HepG2 (cell line): ENCODE measurements around the gene ACER3. TPM values are rescaled to one million over a fixed set of nuclear protein-coding genes. Genes with fewer than 3 reads are reported as not detected.
A peak's percentile ranks its signal among the peaks of the same experiment; 100 is the strongest.

Source experiments
- BHLHE40 ChIP-seq: IDR thresholded peaks from 2 replicates; pipeline ENCODE4 v1.6.1; 2011; ENCODE audit warnings: low read length, improper control_type of control experiment
- FIP1L1 ChIP-seq: fragments of 200-400 bp; formaldehyde crosslinking; IDR thresholded peaks from 2 replicates; pipeline ENCODE4 v1.6.1; 2018; ENCODE audit warnings: low read depth, mild to moderate bottlenecking, low read length, moderate library complexity, borderline replicate concordance; ENCODE audit not compliant: insufficient read depth
- GABPA ChIP-seq, 2 experiments: IDR thresholded peaks; 2 replicates each; pipeline ENCODE4 v1.6.1; 2011 to 2016; ENCODE audit warnings: low read depth in 2 of 2, low read length in 1 of 2, missing biosample characterization in 1 of 2, missing genetic modification characterization in 1 of 2
- GPN1 ChIP-seq: sonication (generic); formaldehyde crosslinking; IDR thresholded peaks from 2 replicates; pipeline ENCODE4 v1.5.1; 2020; ENCODE audit warnings: missing genetic modification reagents, borderline replicate concordance
- HOXA5 ChIP-seq: sonication (generic); formaldehyde crosslinking; IDR thresholded peaks from 2 replicates; pipeline ENCODE4 v1.4.0; 2020; ENCODE audit warnings: missing genetic modification reagents
- PRPF4 ChIP-seq: fragments of 200-400 bp; formaldehyde crosslinking; IDR thresholded peaks from 2 replicates; pipeline ENCODE4 v1.6.1; 2016; ENCODE audit warnings: low read length, low read depth; ENCODE audit not compliant: poor library complexity, severe bottlenecking
- RFXANK ChIP-seq: IDR thresholded peaks from 2 replicates; pipeline ENCODE4 v1.6.1; 2016
- SAP130 ChIP-seq: IDR thresholded peaks from 2 replicates; pipeline ENCODE4 v1.6.1; 2016; ENCODE audit warnings: low read depth
- ZNF501 ChIP-seq: sonication (generic); formaldehyde crosslinking; IDR thresholded peaks from 2 replicates; pipeline ENCODE4 v1.5.1; 2020; ENCODE audit warnings: mild to moderate bottlenecking, moderate library complexity, missing genetic modification reagents
- ZNF615 ChIP-seq: sonication (generic); formaldehyde crosslinking; IDR thresholded peaks from 2 replicates; pipeline ENCODE4 v1.5.0; 2020; ENCODE audit warnings: mild to moderate bottlenecking, missing genetic modification reagents, borderline replicate concordance
- polyA plus RNA-seq, 8 experiments: library from polyadenylated mRNA; depleted of rRNA in 3 of 8; stranded (reverse) in 7 of 8; unstranded in 1 of 8; fragments of >200 nt; fragmentation: Illumina TruSeq in 4 of 8; extraction: Trizol in 4 of 8; gene quantifications; 2 replicates each; pipeline versions ENCODE4 v1.2.1 to v1.2.3, GENCODE V29; 2011 to 2016; ENCODE audit warnings: low read depth in 4 of 8, missing spikeins in 1 of 8, mixed read lengths in 1 of 8; ENCODE audit not compliant: insufficient read depth in 1 of 8
- total RNA-seq, 5 experiments: library from RNA; depleted of rRNA; stranded (reverse); fragments of >200 nt; fragmentation: Illumina TruSeq; extraction: Trizol; gene quantifications; 2 replicates each; pipeline ENCODE4 v1.2.3, GENCODE V29; 2016; ENCODE audit warnings: low read depth in 1 of 5
- TF ChIP-seq, protein P1 (sequence below): sonication (generic); formaldehyde crosslinking; IDR thresholded peaks from 2 replicates; pipeline ENCODE4 v1.9.0; 2021; ENCODE audit warnings: missing genetic modification reagents, borderline replicate concordance
- TF ChIP-seq, protein P2 (sequence below): sonication (generic); IDR thresholded peaks from 2 replicates; pipeline ENCODE4 v1.6.1; 2016; ENCODE audit warnings: low read depth, borderline replicate concordance
- TF ChIP-seq, protein P3 (sequence below): sonication (generic); formaldehyde crosslinking; IDR thresholded peaks from 2 replicates; pipeline ENCODE4 v1.5.1; 2020; ENCODE audit warnings: mild to moderate bottlenecking, missing genetic modification reagents, borderline replicate concordance
- TF ChIP-seq, protein P4 (sequence below): sonication (generic); formaldehyde crosslinking; IDR thresholded peaks from 2 replicates; pipeline ENCODE4 v1.8.0; 2022; ENCODE audit warnings: mild to moderate bottlenecking, missing genetic modification reagents, borderline replicate concordance
- TF ChIP-seq, protein P5 (sequence below): sonication (generic); formaldehyde crosslinking; IDR thresholded peaks from 2 replicates; pipeline ENCODE4 v1.4.0; 2020; ENCODE audit warnings: missing genetic modification reagents

The ACER3 gene
- total and polyA plus RNA-seq, 2 of the 13 experiments (the other 11 are each of a cell fraction or from before 2014, with no cell fraction given): 6.0 to 9.8 TPM

DNA sequence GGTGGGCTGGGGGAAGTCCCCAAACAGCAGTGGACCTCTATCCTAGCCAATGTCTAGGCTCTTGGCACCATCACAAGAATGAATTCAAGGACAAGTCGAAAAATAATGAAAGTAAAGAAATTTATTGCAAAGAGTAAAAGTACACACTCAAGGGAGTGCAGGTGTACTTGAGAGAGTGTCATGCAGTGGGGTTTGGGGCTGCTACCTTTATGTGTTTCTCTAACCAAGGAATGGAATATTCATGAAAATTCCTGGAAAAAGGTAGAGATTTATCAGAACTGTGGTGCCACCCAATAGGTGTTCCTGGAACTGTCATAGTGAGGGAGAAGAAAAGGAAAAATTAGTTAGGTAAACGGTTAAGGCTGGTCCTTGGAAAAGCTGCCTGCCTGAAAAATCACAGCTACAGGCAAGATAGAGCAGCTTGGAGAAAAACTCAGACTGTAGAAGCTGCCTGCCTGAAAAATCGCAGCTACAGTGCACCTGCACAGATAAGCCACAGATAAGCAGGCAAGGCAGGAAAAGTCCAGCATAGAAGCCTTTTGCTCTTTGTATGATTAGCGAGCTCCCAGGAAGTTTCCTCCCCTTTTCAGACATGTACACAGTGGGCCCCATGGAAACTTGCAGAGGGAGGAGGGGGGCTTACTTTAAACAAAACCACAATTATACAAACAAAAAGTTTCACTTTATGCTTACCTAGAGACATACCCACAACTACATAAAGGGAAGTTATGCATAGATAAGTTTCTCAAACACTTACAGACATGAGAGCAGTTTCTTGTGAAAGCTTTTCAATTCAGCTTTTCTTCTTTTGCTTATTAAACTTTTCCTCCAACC lies 102.1 kb downstream of the ACER3 start (continued):
- TF ChIP-seq FIP1L1 (no peak), ZNF615 (CRISPR knock-in tag) (no peak), HOXA5 (CRISPR knock-in tag) (no peak), GABPA (IDR thresholded peaks at IDR 0.05; ENCODE audit: low read depth, low read length) (no peak), GABPA (CRISPR knock-in tag; IDR thresholded peaks at IDR 0.05; ENCODE audit: low read depth) (peak; percentile 48; the same call in 1 of the 2 replicates), GPN1 (no peak), RFXANK (no peak), PRPF4 (no peak), SAP130 (CRISPR knock-in tag) (peak; percentile 71), BHLHE40 (peak; percentile 24; the same call in 1 of the 2 replicates), ZNF501 (no peak)
- TF ChIP-seq, protein P1, sequence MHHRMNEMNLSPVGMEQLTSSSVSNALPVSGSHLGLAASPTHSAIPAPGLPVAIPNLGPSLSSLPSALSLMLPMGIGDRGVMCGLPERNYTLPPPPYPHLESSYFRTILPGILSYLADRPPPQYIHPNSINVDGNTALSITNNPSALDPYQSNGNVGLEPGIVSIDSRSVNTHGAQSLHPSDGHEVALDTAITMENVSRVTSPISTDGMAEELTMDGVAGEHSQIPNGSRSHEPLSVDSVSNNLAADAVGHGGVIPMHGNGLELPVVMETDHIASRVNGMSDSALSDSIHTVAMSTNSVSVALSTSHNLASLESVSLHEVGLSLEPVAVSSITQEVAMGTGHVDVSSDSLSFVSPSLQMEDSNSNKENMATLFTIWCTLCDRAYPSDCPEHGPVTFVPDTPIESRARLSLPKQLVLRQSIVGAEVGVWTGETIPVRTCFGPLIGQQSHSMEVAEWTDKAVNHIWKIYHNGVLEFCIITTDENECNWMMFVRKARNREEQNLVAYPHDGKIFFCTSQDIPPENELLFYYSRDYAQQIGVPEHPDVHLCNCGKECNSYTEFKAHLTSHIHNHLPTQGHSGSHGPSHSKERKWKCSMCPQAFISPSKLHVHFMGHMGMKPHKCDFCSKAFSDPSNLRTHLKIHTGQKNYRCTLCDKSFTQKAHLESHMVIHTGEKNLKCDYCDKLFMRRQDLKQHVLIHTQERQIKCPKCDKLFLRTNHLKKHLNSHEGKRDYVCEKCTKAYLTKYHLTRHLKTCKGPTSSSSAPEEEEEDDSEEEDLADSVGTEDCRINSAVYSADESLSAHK: no peak
- TF ChIP-seq, protein P2, sequence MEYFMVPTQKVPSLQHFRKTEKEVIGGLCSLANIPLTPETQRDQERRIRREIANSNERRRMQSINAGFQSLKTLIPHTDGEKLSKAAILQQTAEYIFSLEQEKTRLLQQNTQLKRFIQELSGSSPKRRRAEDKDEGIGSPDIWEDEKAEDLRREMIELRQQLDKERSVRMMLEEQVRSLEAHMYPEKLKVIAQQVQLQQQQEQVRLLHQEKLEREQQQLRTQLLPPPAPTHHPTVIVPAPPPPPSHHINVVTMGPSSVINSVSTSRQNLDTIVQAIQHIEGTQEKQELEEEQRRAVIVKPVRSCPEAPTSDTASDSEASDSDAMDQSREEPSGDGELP: no peak
- TF ChIP-seq, protein P3, sequence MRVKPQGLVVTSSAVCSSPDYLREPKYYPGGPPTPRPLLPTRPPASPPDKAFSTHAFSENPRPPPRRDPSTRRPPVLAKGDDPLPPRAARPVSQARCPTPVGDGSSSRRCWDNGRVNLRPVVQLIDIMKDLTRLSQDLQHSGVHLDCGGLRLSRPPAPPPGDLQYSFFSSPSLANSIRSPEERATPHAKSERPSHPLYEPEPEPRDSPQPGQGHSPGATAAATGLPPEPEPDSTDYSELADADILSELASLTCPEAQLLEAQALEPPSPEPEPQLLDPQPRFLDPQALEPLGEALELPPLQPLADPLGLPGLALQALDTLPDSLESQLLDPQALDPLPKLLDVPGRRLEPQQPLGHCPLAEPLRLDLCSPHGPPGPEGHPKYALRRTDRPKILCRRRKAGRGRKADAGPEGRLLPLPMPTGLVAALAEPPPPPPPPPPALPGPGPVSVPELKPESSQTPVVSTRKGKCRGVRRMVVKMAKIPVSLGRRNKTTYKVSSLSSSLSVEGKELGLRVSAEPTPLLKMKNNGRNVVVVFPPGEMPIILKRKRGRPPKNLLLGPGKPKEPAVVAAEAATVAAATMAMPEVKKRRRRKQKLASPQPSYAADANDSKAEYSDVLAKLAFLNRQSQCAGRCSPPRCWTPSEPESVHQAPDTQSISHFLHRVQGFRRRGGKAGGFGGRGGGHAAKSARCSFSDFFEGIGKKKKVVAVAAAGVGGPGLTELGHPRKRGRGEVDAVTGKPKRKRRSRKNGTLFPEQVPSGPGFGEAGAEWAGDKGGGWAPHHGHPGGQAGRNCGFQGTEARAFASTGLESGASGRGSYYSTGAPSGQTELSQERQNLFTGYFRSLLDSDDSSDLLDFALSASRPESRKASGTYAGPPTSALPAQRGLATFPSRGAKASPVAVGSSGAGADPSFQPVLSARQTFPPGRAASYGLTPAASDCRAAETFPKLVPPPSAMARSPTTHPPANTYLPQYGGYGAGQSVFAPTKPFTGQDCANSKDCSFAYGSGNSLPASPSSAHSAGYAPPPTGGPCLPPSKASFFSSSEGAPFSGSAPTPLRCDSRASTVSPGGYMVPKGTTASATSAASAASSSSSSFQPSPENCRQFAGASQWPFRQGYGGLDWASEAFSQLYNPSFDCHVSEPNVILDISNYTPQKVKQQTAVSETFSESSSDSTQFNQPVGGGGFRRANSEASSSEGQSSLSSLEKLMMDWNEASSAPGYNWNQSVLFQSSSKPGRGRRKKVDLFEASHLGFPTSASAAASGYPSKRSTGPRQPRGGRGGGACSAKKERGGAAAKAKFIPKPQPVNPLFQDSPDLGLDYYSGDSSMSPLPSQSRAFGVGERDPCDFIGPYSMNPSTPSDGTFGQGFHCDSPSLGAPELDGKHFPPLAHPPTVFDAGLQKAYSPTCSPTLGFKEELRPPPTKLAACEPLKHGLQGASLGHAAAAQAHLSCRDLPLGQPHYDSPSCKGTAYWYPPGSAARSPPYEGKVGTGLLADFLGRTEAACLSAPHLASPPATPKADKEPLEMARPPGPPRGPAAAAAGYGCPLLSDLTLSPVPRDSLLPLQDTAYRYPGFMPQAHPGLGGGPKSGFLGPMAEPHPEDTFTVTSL (CRISPR knock-in tag): peak; percentile 83; the same call in 1 of the 2 replicates
- TF ChIP-seq, protein P4, sequence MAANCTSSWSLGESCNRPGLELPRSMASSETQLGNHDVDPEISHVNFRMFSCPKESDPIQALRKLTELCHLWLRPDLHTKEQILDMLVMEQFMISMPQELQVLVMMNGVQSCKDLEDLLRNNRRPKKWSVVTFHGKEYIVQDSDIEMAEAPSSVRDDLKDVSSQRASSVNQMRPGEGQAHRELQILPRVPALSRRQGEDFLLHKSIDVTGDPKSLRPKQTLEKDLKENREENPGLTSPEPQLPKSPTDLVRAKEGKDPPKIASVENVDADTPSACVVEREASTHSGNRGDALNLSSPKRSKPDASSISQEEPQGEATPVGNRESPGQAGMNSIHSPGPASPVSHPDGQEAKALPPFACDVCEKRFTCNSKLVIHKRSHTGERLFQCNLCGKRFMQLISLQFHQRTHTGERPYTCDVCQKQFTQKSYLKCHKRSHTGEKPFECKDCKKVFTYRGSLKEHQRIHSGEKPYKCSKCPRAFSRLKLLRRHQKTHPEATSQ (CRISPR knock-in tag): no peak
- TF ChIP-seq, protein P5, sequence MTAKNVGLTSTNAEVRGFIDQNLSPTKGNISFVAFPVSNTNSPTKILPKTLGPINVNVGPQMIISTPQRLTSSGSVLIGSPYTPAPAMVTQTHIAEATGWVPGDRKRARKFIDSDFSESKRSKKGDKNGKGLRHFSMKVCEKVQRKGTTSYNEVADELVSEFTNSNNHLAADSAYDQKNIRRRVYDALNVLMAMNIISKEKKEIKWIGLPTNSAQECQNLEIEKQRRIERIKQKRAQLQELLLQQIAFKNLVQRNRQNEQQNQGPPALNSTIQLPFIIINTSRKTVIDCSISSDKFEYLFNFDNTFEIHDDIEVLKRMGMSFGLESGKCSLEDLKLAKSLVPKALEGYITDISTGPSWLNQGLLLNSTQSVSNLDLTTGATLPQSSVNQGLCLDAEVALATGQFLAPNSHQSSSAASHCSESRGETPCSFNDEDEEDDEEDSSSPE: peak; percentile 26; the same call in 1 of the 2 replicates
